ENCODE data around the gene COLEC12.

The COLEC12 gene

DNA sequence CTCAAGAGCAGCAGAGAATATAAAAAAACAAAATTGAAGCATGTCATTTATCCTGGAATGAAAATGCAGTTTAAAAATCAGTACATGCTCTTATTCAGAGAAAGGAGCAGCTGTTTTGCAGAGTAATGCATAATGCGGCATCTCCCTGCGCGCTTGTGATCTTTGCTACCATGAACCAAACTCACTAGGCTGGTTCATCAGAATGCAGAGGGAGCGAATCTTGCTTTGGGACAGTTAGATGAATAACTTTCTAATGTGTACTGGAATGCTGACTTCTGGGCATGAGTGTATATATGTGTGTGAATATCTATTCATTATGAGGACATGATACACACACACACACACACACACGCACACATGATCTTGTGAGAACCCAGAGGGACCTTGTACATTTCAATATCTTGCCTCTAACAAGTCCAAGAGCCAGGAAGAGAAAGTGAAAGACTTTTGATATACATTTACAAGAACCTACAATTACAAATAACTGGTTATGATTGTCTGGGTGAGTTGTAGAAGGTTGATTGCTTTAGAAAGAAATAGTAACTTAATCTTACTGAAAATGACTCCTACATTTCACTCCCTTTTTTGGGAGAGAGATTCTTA is 178.5 kb downstream of the COLEC12 start:
- DNase-seq (ENCODE audit: extremely low read depth, low read depth) = no peak
- TF ChIP-seq, protein P1, sequence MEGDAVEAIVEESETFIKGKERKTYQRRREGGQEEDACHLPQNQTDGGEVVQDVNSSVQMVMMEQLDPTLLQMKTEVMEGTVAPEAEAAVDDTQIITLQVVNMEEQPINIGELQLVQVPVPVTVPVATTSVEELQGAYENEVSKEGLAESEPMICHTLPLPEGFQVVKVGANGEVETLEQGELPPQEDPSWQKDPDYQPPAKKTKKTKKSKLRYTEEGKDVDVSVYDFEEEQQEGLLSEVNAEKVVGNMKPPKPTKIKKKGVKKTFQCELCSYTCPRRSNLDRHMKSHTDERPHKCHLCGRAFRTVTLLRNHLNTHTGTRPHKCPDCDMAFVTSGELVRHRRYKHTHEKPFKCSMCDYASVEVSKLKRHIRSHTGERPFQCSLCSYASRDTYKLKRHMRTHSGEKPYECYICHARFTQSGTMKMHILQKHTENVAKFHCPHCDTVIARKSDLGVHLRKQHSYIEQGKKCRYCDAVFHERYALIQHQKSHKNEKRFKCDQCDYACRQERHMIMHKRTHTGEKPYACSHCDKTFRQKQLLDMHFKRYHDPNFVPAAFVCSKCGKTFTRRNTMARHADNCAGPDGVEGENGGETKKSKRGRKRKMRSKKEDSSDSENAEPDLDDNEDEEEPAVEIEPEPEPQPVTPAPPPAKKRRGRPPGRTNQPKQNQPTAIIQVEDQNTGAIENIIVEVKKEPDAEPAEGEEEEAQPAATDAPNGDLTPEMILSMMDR (IDR thresholded peaks at IDR 0.05; ENCODE audit: low read depth, low read length) = no peak

DNA sequence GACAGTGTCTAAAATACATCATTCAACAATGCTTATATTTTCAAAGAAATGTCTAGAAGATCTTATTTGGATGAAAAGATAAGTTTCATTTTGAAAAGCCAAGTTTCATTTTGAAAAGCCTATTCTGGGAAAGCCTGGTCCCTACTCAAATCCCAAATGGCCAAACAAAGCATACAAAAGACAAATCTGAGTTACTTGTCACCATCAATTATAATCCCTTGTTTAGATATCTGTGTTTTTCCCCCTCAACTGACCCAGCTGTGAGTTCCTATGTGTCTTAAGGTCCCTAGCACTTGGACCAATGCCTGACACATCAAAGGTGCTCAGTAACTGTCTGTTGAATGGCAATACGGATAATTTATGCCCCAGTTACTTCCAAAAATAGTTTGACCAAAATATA is 180.3 kb downstream of the COLEC12 start:
- no peak for DNase-seq (ENCODE audit: extremely low read depth, low read depth)
- TF ChIP-seq, protein P1 (IDR thresholded peaks at IDR 0.05; ENCODE audit: low read depth, low read length) = no peak

DNA sequence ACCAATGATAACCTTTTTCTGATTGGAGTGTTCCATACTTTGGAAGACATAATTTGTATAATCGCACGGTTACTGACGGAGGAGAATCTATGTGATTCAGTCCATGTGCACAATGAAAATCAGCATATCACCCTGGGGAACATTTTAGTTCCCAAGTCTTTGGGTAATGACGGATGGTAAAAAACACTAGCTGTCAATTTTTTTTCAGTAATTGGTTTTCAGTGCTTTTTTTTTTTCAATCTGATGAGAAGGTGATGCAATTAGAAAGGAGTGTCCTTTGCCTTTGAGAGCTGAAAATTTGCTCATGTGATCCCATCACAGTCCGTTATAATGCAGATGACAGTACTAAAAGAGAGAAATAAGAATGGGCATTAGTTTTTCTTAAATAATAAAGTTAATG is 180.8 kb downstream of the COLEC12 start:
- TF ChIP-seq, protein P1 (IDR thresholded peaks at IDR 0.05; ENCODE audit: low read depth, low read length) = no peak
- no peak for DNase-seq (ENCODE audit: extremely low read depth, low read depth)

- TF ChIP-seq, protein P1 (IDR thresholded peaks at IDR 0.05; ENCODE audit: low read depth, low read length) = no peak
- no peak for DNase-seq (ENCODE audit: extremely low read depth, low read depth)
Observed at GRCh38 chr18:318791-319291, 181.7 kb downstream of the COLEC12 start.

GRCh38 chr18:317618-318017 is 182.9 kb downstream of the COLEC12 start:
- TF ChIP-seq, protein P1 (IDR thresholded peaks at IDR 0.05; ENCODE audit: low read depth, low read length) = no peak
- DNase-seq (ENCODE audit: extremely low read depth, low read depth) = no peak

GRCh38 chr18:316393-316792 is 184.1 kb downstream of the COLEC12 start:
- DNase-seq (ENCODE audit: extremely low read depth, low read depth) = no peak
- TF ChIP-seq, protein P1 (IDR thresholded peaks at IDR 0.05; ENCODE audit: low read depth, low read length) = no peak

- DNase-seq (ENCODE audit: extremely low read depth, low read depth) = no peak
- TF ChIP-seq, protein P1 (IDR thresholded peaks at IDR 0.05; ENCODE audit: low read depth, low read length) = no peak
Observed at GRCh38 chr18:313931-314330, 186.6 kb downstream of the COLEC12 start.
